Activated T-helper 1 cell treated with Interleukin-2 at 50 U/mL for 16 hours (primary cell): ENCODE measurements around the gene FRMD1.

Source experiments
- DNase-seq: peaks from one replicate; pipeline ENCODE4 v3.0.0-alpha.2; 2020; ENCODE audit warnings: low read depth

Gene FRMD1

GRCh38 chr6:168026925-168027324, 52.1 kb downstream of the FRMD1 start:
- DNase-seq = no peak

- DNase-seq = no peak
These were observed 52.9 kb downstream of the FRMD1 start for GRCh38 chr6:168025831-168026710.

GRCh38 chr6:168024951-168025510, 54.0 kb downstream of the FRMD1 start:
- DNase-seq = no peak

DNA sequence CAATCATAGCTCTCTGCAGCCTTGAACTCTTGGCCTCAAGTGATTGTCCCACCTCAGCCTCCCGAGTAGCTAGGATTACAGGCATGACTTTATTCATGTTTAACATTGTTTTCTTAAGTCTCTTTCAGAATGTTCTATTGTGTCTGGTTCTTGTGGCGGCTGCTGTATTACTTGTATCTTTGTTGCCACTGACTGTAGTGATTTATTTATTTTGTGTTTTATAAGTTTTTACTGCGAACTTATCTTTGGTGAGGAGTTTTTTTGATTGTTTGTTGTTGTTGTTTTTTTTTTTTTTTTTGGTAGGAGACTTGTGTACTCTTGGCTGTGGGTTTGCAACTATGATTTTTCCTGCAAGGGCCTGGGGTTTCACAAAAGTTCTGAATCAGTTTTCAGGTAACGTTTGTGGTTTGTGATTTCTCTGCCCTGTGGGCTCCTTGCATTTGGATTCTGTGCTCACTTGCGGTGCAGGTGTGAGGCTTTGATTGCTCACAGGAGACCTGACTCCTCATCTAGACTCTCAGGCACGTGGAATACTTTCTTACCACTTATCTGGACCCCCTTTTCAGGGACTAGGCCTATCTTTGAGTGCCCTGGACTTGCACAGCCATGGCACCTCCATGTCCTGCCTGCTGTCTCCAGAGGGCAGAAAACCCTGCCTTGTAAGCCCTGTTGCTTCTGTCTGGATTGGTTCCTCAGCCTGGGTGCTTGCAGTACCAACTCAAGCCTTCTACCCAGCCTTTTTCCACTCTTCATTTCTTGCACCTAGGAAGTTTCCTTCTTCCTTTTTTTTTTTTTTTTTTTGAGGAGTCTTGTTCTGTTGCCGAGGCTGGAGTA, 56.3 kb downstream of the FRMD1 start:
- no peak for DNase-seq

- DNase-seq = no peak
These were observed 57.4 kb downstream of the FRMD1 start for GRCh38 chr6:168021581-168021980.

- no peak for DNase-seq
These were observed 58.8 kb downstream of the FRMD1 start for GRCh38 chr6:168020242-168020641.

DNA sequence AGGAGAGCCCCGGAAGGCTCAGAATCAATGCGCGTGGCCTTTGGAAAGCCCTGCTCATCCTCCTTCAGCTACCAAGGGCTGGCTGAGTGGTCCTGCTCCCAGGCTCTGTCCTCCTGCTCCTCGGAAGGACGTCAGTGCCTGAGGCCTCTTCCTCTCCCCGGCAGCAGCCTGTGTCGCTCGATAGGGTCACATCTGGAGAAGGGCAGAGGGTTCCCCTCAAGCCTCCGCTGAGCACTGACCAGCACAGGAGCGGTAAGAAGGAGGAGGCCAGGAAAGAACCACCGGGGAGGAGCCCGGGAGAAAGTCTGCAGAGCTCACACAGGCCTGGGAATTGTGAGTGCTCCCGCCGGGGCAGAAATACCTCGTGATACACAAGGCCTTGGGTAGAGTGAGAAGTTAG, 60.3 kb downstream of the FRMD1 start:
- no peak for DNase-seq

GRCh38 chr6:168017629-168018028, 61.4 kb downstream of the FRMD1 start:
- DNase-seq = no peak

DNA sequence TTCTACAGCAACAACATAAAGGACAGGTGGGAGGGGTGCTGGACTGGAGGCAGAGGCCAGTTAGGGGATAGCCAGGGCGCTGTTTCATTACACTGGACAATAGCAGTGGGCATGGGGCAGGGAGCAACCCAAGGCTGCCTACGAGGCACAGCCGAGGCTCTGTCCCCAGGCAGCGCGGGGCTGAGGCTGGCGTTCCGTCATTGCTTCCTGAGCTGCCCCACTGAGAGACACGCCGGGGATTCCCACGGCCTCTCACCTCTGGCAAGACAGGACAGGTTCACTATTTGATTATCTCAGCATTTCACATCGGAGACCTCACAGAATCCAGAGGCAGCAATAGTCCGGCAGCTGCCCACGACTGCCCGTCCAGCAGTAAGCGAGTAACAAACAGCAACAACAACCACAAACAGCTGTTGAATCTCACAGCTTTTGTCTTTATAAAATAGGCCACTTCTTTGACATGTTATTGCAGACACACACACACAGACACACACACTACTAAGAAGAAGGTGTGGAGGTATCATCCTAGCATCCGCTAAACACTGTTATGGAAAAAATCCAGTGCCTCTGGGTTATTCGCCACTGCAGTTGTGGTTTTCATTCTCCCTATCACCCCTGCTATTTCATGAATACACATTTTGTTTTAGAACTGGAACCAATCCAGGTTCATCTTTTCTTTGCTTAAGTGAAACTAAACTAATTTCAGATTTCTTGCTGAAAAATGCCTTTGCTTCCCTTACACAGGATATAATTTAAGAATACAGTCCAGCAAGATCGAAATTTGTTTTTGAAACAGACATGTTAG, 62.1 kb downstream of the FRMD1 start:
- no peak for DNase-seq

GRCh38 chr6:168016176-168016620, 62.8 kb downstream of the FRMD1 start:
- no peak for DNase-seq

DNA sequence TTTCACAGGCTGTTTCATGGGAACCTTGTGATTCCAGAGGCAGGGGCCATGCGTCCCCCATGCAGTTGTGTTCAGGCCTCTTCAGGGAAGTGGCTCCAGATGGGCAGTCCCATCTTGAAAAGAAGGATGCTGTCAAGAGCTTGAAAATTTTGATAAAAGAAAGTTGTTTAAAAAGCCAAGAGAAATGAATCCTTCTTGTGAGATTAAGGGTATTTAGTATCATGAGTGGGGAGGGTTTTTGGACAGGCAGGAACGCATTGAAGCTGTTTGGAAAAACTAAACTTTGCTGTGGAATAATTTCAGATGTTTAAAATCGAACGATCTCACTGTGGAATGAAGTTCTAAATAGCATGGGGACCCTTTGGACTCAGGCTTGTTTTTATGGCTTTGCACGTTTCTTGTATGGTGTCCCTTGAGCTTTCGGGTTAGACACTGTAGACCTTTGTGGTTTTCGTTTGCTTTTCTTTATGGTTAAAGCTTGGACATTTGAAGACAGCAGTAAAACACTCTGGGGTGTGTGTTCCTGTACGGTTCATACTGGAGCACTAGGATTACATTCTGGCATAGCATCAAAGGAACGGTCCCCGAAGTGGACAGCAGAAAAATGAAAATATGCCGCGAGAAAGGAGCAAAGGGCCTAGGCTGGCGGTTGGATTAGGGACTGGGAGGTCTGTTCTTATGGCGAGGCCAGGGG, 63.4 kb downstream of the FRMD1 start:
- no peak for DNase-seq

DNA sequence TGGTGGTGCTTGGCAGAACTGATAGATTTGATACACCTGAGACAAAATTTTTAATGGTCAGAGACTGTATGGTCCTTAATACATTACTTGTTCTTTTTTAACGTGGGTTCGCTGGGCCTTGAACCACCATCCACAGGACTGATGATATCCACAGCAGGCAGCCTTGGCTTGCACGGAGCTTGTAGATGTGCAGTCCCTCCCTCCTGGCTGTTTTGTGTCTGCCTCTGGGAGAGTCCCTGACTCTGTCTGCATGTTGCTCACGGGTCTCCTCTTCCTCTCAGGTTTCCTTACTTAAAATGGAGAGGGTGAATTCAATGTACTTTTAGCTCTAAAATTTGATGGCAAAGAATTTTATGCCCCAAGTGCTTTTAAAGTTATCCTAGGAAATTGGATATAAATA, 64.0 kb downstream of the FRMD1 start:
- no peak for DNase-seq

DNA sequence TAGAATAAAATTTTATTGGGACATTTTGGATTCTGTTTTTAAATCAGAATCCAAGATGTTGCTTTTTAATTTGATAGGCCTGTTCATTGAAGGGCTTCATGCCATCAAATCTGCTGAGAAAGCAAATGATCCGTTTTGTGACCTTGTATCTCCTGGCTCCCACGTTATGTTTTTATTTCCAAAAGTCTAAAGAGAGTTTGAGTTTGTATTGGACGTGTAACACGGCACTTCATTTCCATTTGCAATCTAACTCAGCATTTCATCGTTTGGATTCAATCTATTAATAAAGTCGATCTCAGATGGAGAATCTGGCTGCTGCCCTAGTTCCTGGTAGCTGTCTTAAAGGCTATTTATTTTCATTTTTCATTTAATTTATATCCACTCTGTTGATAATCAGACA, 64.6 kb downstream of the FRMD1 start:
- no peak for DNase-seq

GRCh38 chr6:168013250-168013915, 65.6 kb downstream of the FRMD1 start:
- no peak for DNase-seq

DNA sequence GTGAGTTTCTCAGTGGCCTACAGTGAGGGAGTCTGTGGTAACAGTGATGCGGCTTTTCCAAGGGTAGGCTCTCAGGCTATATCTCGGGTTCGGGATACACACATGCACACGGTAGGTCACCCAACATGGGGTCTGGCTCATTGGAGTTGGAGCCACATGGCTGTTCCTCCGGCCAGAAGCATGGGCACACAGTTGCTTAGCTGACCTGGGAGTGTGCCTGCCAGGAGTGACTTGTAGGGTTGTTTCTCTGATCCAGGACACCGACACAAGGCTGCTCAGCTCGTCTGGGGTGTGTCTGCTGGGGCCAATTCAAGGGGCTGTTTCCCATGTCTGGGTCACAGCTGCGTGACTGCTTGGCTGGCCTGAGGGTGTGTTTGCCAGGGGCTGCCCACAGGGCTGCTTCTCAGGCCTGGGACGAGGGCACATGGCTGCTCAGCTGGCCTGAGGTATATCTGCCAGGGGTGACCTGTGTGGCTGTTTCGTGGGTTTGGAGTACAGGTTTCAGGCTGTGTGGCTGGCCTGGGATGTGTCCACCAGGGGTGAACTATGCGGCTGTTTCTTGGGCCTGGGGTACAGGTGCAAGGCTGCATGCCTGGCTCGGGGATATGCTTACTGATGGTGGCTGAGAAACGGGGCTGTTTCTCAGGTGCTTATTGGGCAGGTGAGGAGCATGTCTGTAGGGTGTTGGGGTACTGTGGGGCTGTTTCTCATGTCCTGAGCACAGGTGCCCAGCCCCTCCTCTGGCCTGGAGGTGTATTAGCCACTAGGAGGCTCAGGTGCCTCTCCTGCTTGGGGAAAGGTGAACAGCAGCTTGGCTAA, 66.4 kb downstream of the FRMD1 start:
- DNase-seq = no peak

DNA sequence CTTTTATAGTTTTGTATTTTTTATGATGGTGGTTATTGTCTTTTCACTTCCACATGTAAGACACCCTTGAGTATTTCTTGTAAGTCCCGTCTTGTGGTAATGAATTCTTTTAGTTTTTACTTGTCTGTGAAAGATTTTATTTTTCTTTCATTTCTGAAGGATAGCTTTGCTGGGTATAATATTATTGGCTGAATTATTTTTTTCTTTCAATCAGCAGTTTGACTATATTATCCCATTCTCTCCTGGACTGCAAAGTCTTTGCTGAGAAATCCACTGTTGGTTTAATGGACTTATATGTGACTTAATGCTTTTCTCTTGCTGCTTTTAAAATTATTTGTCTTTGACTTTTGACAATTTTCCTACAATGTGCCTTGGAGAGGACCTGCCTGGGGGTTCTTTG, 67.7 kb downstream of the FRMD1 start:
- no peak for DNase-seq

GRCh38 chr6:168009331-168009730, 69.7 kb downstream of the FRMD1 start:
- no peak for DNase-seq

DNA sequence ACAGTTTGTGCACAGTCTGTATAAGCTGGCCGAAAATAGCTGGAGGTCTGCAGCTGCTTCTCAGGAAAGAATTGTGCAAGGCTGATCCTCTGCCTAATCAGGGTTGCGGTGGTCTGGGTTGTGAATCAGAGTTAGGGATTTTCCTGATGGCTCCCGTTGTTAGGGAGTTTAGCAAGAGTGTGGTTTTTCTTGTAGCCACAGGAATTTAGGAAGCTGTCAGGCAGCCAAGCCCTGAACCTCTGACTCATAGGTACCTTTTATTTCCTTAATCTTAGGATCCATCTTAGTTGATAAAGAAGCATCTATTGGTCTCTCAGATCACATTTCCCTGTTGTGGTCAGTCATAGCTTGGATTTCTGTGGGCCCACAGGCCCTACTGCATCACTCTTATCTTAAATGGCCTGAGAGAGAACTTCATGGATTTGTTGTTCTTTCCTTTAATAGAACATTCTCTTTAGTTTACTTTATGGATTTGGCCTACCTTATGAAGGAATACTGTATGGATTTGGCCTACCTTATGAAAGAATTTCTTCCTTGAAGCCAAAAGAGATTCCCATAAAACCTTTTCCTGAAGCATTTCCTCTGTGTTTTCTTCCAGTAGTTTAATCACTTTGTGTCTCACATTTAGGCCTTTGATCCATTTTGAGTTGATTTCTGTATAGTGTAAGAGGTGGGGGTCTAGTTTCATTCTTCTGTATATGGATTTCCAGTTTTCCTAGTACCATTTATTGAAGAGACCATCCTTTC, 71.2 kb downstream of the FRMD1 start:
- no peak for DNase-seq

GRCh38 chr6:168005796-168006195, 73.2 kb downstream of the FRMD1 start:
- DNase-seq = no peak
